HepG2 (cell line): ENCODE data around the gene RICTOR.

Experiments used
- EHMT2 ChIP-seq: fragments of 200-600 bp; sonication (generic); IDR thresholded peaks from 2 replicates; pipeline ENCODE4 v1.7.0; 2017; ENCODE audit warnings: antibody characterized with exemption, low read depth, low read length, borderline replicate concordance
- HDAC6 ChIP-seq: fragments of 200-600 bp; sonication (generic); IDR thresholded peaks from 2 replicates; pipeline ENCODE4 v1.7.0; 2017; ENCODE audit warnings: mild to moderate bottlenecking, antibody characterized with exemption, low read length, low read depth
- POLR2AphosphoS5 ChIP-seq: IDR thresholded peaks from 2 replicates; pipeline ENCODE4 v1.6.1; 2012; ENCODE audit warnings: low read depth, low read length
- RXRA ChIP-seq: sonication (generic); formaldehyde crosslinking; IDR thresholded peaks from 2 replicates; pipeline ENCODE4 v1.5.1; 2020; ENCODE audit warnings: missing genetic modification reagents
- ZNF24 ChIP-seq: fragments of 450-650 bp; IDR thresholded peaks from 2 replicates; pipeline ENCODE4 v1.6.1; 2017; ENCODE audit warnings: antibody characterized with exemption, mild to moderate bottlenecking
- ZNF629 ChIP-seq: sonication (generic); formaldehyde crosslinking; conservative IDR thresholded peaks from 2 replicates; pipeline ENCODE4 v1.5.0; 2020; ENCODE audit warnings: missing genetic modification reagents
- TF ChIP-seq, protein P1 (sequence below): sonication (generic); formaldehyde crosslinking; IDR thresholded peaks from 2 replicates; pipeline ENCODE4 v1.5.0; 2020; ENCODE audit warnings: mild to moderate bottlenecking, missing genetic modification reagents
- TF ChIP-seq, protein P2 (sequence below): sonication (generic); formaldehyde crosslinking; IDR thresholded peaks from 2 replicates; pipeline ENCODE4 v1.5.0; 2020; ENCODE audit warnings: mild to moderate bottlenecking, missing genetic modification reagents, moderate library complexity
- TF ChIP-seq, protein P3 (sequence below): sonication (generic); formaldehyde crosslinking; IDR thresholded peaks from 2 replicates; pipeline ENCODE4 v1.5.1; 2020; ENCODE audit warnings: missing genetic modification reagents, mild to moderate bottlenecking, borderline replicate concordance
- TF ChIP-seq, protein P4 (sequence below): sonication (generic); formaldehyde crosslinking; IDR thresholded peaks from 2 replicates; pipeline ENCODE4 v1.4.0; 2020; ENCODE audit warnings: mild to moderate bottlenecking, missing genetic modification reagents
- TF ChIP-seq, protein P5 (sequence below): sonication (generic); formaldehyde crosslinking; IDR thresholded peaks from 2 replicates; pipeline ENCODE4 v1.4.0; 2020; ENCODE audit warnings: low read depth, mild to moderate bottlenecking, missing genetic modification reagents
- TF ChIP-seq, protein P6 (sequence below): sonication (generic); formaldehyde crosslinking; IDR thresholded peaks from 2 replicates; pipeline ENCODE4 v1.4.0; 2020; ENCODE audit warnings: missing genetic modification reagents

DNA sequence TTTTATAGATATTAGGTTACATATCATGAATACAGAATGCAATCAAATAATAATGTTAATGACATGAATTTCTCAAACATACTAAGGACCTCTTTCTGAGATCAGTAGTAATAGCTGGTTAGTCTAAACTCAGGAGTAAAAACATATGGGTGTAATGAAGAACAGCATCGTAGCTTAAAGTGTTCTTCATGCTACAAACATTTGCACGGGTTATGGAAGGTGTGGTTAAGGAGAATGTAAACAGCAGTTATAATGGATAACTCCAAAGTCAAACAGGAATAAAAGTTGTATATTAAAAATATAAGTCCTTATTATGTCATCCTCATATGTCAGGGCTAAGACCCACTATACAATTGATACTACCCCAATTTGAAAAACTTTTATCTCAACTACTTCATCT is 112.5 kb downstream of the RICTOR start:
- TF ChIP-seq, protein P1, sequence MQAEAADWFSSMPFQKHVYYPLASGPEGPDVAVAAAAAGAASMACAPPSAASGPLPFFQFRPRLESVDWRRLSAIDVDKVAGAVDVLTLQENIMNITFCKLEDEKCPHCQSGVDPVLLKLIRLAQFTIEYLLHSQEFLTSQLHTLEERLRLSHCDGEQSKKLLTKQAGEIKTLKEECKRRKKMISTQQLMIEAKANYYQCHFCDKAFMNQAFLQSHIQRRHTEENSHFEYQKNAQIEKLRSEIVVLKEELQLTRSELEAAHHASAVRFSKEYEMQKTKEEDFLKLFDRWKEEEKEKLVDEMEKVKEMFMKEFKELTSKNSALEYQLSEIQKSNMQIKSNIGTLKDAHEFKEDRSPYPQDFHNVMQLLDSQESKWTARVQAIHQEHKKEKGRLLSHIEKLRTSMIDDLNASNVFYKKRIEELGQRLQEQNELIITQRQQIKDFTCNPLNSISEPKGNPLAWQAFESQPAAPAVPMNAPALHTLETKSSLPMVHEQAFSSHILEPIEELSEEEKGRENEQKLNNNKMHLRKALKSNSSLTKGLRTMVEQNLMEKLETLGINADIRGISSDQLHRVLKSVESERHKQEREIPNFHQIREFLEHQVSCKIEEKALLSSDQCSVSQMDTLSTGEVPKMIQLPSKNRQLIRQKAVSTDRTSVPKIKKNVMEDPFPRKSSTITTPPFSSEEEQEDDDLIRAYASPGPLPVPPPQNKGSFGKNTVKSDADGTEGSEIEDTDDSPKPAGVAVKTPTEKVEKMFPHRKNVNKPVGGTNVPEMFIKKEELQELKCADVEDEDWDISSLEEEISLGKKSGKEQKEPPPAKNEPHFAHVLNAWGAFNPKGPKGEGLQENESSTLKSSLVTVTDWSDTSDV (CRISPR knock-in tag), result no peak
- TF ChIP-seq, protein P2, sequence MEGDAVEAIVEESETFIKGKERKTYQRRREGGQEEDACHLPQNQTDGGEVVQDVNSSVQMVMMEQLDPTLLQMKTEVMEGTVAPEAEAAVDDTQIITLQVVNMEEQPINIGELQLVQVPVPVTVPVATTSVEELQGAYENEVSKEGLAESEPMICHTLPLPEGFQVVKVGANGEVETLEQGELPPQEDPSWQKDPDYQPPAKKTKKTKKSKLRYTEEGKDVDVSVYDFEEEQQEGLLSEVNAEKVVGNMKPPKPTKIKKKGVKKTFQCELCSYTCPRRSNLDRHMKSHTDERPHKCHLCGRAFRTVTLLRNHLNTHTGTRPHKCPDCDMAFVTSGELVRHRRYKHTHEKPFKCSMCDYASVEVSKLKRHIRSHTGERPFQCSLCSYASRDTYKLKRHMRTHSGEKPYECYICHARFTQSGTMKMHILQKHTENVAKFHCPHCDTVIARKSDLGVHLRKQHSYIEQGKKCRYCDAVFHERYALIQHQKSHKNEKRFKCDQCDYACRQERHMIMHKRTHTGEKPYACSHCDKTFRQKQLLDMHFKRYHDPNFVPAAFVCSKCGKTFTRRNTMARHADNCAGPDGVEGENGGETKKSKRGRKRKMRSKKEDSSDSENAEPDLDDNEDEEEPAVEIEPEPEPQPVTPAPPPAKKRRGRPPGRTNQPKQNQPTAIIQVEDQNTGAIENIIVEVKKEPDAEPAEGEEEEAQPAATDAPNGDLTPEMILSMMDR (CRISPR knock-in tag), result no peak
- TF ChIP-seq, protein P3, sequence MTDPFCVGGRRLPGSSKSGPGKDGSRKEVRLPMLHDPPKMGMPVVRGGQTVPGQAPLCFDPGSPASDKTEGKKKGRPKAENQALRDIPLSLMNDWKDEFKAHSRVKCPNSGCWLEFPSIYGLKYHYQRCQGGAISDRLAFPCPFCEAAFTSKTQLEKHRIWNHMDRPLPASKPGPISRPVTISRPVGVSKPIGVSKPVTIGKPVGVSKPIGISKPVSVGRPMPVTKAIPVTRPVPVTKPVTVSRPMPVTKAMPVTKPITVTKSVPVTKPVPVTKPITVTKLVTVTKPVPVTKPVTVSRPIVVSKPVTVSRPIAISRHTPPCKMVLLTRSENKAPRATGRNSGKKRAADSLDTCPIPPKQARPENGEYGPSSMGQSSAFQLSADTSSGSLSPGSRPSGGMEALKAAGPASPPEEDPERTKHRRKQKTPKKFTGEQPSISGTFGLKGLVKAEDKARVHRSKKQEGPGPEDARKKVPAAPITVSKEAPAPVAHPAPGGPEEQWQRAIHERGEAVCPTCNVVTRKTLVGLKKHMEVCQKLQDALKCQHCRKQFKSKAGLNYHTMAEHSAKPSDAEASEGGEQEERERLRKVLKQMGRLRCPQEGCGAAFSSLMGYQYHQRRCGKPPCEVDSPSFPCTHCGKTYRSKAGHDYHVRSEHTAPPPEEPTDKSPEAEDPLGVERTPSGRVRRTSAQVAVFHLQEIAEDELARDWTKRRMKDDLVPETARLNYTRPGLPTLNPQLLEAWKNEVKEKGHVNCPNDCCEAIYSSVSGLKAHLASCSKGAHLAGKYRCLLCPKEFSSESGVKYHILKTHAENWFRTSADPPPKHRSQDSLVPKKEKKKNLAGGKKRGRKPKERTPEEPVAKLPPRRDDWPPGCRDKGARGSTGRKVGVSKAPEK, result no peak
- no peak for TF ChIP-seq ZNF24
- TF ChIP-seq, protein P4, sequence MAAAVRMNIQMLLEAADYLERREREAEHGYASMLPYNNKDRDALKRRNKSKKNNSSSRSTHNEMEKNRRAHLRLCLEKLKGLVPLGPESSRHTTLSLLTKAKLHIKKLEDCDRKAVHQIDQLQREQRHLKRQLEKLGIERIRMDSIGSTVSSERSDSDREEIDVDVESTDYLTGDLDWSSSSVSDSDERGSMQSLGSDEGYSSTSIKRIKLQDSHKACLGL (CRISPR knock-in tag), result no peak
- no peak for TF ChIP-seq HDAC6
- TF ChIP-seq, protein P5, sequence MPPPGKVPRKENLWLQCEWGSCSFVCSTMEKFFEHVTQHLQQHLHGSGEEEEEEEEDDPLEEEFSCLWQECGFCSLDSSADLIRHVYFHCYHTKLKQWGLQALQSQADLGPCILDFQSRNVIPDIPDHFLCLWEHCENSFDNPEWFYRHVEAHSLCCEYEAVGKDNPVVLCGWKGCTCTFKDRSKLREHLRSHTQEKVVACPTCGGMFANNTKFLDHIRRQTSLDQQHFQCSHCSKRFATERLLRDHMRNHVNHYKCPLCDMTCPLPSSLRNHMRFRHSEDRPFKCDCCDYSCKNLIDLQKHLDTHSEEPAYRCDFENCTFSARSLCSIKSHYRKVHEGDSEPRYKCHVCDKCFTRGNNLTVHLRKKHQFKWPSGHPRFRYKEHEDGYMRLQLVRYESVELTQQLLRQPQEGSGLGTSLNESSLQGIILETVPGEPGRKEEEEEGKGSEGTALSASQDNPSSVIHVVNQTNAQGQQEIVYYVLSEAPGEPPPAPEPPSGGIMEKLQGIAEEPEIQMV (CRISPR knock-in tag), result no peak
- TF ChIP-seq, protein P6, sequence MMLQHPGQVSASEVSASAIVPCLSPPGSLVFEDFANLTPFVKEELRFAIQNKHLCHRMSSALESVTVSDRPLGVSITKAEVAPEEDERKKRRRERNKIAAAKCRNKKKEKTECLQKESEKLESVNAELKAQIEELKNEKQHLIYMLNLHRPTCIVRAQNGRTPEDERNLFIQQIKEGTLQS, result no peak
- TF ChIP-seq POLR2AphosphoS5, result no peak
- TF ChIP-seq ZNF629 (CRISPR knock-in tag), result no peak
- no peak for TF ChIP-seq EHMT2
- no peak for TF ChIP-seq RXRA (CRISPR knock-in tag)
